Measurements from ENCODE around the gene MARVELD2.
A peak's percentile ranks its signal among the peaks of the same experiment; 100 is the strongest.

The MARVELD2 gene

DNA sequence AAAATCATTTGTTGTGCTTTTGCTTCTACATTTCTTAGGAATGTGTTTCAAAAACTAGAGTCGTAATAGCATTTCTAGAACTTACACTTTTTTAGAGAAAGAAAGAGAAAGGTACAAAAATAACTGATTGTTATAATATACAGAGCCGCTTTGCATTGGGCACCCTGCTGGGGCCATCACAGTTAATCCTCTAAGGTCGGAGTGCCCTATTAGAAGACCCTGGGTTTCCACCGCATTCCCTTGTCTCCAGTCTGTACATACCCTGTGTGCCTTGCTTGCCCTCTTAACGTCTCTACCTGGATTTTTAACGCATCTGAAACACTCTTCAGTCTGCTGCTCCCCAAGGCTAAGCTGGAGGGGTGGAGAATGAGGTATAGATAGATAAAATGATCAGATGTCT lies 1.3 kb downstream of the MARVELD2 start (continued):
- TF ChIP-seq, protein P1, sequence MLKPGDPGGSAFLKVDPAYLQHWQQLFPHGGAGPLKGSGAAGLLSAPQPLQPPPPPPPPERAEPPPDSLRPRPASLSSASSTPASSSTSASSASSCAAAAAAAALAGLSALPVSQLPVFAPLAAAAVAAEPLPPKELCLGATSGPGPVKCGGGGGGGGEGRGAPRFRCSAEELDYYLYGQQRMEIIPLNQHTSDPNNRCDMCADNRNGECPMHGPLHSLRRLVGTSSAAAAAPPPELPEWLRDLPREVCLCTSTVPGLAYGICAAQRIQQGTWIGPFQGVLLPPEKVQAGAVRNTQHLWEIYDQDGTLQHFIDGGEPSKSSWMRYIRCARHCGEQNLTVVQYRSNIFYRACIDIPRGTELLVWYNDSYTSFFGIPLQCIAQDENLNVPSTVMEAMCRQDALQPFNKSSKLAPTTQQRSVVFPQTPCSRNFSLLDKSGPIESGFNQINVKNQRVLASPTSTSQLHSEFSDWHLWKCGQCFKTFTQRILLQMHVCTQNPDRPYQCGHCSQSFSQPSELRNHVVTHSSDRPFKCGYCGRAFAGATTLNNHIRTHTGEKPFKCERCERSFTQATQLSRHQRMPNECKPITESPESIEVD (tag by site-specific recombination; IDR thresholded peaks at IDR 0.05): peak; percentile 46
- TF ChIP-seq SALL2 (tag by site-specific recombination; IDR thresholded peaks at IDR 0.05; ENCODE audit: borderline replicate concordance) (no peak), PRDM1 (tag by site-specific recombination; IDR thresholded peaks at IDR 0.05) (peak; percentile 58)

DNA sequence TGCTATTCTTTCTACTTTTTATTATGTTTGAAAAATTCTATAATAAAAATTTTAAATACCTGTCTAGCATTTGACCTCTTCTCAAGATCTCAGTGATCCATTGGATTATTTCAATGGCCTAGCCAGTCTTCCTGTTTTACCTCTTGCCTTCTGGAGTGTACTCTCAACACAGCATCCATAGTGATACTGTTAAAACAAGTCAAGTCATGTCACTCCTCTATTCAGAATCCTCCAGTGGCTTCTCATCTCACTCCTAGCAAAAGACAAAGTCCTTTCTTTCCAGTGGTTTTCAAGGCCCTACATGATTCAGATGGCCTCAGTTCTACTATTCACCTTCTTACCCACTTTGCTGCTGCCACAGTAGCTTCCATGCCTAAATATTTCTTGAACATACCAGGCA lies 1.8 kb downstream of the MARVELD2 start:
- CTCF ChIA-PET: interaction anchor here (0.5 kb wide), 1 partner anchor 74 kb away, joined by 3 read pairs; no protein-coding TSS in a partner anchor
- TF ChIP-seq ZNF223 (tag by site-specific recombination; IDR thresholded peaks at IDR 0.05) (no peak), SALL2 (tag by site-specific recombination; IDR thresholded peaks at IDR 0.05; ENCODE audit: borderline replicate concordance) (no peak), ZBTB20 (tag by site-specific recombination; IDR thresholded peaks at IDR 0.05) (no peak), ZNF404 (tag by site-specific recombination; IDR thresholded peaks at IDR 0.05) (no peak), IKZF3 (tag by site-specific recombination; IDR thresholded peaks at IDR 0.05) (no peak), RBAK (tag by site-specific recombination; IDR thresholded peaks at IDR 0.05) (no peak), MEIS1 (CRISPR knock-in tag; IDR thresholded peaks at IDR 0.05; ENCODE audit: borderline replicate concordance) (no peak), ZNF624 (tag by site-specific recombination; IDR thresholded peaks at IDR 0.05) (no peak), ZNF239 (tag by site-specific recombination; IDR thresholded peaks at IDR 0.05) (no peak), ZNF146 (tag by site-specific recombination; IDR thresholded peaks at IDR 0.05) (no peak), ZNF10 (tag by site-specific recombination; IDR thresholded peaks at IDR 0.05) (no peak)
- TF ChIP-seq, protein P2, sequence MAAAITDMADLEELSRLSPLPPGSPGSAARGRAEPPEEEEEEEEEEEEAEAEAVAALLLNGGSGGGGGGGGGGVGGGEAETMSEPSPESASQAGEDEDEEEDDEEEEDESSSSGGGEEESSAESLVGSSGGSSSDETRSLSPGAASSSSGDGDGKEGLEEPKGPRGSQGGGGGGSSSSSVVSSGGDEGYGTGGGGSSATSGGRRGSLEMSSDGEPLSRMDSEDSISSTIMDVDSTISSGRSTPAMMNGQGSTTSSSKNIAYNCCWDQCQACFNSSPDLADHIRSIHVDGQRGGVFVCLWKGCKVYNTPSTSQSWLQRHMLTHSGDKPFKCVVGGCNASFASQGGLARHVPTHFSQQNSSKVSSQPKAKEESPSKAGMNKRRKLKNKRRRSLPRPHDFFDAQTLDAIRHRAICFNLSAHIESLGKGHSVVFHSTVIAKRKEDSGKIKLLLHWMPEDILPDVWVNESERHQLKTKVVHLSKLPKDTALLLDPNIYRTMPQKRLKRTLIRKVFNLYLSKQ (tag by site-specific recombination; IDR thresholded peaks at IDR 0.05; ENCODE audit: borderline replicate concordance): no peak
- H3K4me3 ChIP-seq (ENCODE audit: low read depth, low read length): no peak overlapping the region

DNA sequence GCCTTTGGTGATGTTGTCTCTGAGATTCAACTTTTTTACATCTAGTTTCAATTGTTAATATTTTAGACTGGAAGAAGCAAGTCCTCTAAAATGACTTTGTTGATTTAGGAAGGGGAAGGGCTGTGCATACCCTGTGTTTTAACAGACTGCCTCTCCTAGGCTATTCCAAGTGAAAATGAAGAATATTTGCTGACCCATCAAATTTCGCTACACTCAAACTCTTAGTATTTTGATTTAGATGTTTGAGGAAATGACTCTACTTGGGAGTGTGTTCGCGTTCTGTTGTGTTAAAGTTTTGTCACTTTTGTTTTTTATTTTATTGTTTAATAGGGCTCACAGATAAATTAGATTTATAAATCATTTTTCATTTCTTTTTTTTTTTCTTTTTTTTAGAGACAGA lies 3.6 kb downstream of the MARVELD2 start:
- POLR2A ChIA-PET: interaction anchor here (0.6 kb wide), 1 partner anchor 24 kb away, joined by 3 read pairs; no protein-coding TSS in a partner anchor
- H3K4me3 ChIP-seq (ENCODE audit: low read depth, low read length): no peak overlapping the region
- CTCF ChIA-PET: no interaction called here
- no peaks in the 10 kb centered on the region for H3K9me3 ChIP-seq (ENCODE audit: control insufficient read depth, insufficient read depth, low read depth, low read length)
- peaks cover under 1 to 34% of the 10 kb centered on the region in 2 experiments; a peak in 2 of 3 replicates for H3K36me3 ChIP-seq (ENCODE audit: control insufficient read depth in 2 of 2, insufficient read depth in 1 of 2, low read length in 2 of 2)
- no peaks in the 10 kb centered on the region; the same call in 1 of the 2 replicates for H3K4me1 ChIP-seq (ENCODE audit: control insufficient read depth, insufficient read depth, low read length)
- TF ChIP-seq, protein P3, sequence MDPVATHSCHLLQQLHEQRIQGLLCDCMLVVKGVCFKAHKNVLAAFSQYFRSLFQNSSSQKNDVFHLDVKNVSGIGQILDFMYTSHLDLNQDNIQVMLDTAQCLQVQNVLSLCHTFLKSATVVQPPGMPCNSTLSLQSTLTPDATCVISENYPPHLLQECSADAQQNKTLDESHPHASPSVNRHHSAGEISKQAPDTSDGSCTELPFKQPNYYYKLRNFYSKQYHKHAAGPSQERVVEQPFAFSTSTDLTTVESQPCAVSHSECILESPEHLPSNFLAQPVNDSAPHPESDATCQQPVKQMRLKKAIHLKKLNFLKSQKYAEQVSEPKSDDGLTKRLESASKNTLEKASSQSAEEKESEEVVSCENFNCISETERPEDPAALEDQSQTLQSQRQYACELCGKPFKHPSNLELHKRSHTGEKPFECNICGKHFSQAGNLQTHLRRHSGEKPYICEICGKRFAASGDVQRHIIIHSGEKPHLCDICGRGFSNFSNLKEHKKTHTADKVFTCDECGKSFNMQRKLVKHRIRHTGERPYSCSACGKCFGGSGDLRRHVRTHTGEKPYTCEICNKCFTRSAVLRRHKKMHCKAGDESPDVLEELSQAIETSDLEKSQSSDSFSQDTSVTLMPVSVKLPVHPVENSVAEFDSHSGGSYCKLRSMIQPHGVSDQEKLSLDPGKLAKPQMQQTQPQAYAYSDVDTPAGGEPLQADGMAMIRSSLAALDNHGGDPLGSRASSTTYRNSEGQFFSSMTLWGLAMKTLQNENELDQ (tag by site-specific recombination; IDR thresholded peaks at IDR 0.05; ENCODE audit: low read depth): no peak
- TF ChIP-seq ZNF138 (tag by site-specific recombination; IDR thresholded peaks at IDR 0.05; ENCODE audit: borderline replicate concordance) (no peak), ZNF514 (tag by site-specific recombination; IDR thresholded peaks at IDR 0.05) (no peak), ZFP3 (tag by site-specific recombination; IDR thresholded peaks at IDR 0.05; ENCODE audit: low read depth) (no peak), ZNF521 (tag by site-specific recombination; IDR thresholded peaks at IDR 0.05) (no peak), YY1 (tag by site-specific recombination; IDR thresholded peaks at IDR 0.05) (no peak), SP7 (tag by site-specific recombination; IDR thresholded peaks at IDR 0.05) (no peak), KLF16 (tag by site-specific recombination; IDR thresholded peaks at IDR 0.05) (no peak), OSR2 (tag by site-specific recombination; IDR thresholded peaks at IDR 0.05) (no peak), ZNF654 (tag by site-specific recombination; IDR thresholded peaks at IDR 0.05; ENCODE audit: low read depth) (no peak)
- TF ChIP-seq, protein P4, sequence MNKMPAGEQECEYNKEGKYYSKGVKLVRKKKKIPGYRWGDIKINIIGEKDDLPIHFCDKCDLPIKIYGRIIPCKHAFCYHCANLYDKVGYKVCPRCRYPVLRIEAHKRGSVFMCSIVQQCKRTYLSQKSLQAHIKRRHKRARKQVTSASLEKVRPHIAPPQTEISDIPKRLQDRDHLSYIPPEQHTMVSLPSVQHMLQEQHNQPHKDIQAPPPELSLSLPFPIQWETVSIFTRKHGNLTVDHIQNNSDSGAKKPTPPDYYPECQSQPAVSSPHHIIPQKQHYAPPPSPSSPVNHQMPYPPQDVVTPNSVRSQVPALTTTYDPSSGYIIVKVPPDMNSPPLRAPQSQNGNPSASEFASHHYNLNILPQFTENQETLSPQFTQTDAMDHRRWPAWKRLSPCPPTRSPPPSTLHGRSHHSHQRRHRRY (tag by site-specific recombination; IDR thresholded peaks at IDR 0.05): no peak
- TF ChIP-seq, protein P5, sequence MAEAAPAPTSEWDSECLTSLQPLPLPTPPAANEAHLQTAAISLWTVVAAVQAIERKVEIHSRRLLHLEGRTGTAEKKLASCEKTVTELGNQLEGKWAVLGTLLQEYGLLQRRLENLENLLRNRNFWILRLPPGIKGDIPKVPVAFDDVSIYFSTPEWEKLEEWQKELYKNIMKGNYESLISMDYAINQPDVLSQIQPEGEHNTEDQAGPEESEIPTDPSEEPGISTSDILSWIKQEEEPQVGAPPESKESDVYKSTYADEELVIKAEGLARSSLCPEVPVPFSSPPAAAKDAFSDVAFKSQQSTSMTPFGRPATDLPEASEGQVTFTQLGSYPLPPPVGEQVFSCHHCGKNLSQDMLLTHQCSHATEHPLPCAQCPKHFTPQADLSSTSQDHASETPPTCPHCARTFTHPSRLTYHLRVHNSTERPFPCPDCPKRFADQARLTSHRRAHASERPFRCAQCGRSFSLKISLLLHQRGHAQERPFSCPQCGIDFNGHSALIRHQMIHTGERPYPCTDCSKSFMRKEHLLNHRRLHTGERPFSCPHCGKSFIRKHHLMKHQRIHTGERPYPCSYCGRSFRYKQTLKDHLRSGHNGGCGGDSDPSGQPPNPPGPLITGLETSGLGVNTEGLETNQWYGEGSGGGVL (tag by site-specific recombination; IDR thresholded peaks at IDR 0.05): no peak
- H3K27ac ChIP-seq (ENCODE audit: extremely low read depth, low read depth, low read length): no peak overlapping the region

More for the DNA sequence above, 1.8 kb downstream of the MARVELD2 start:
- H3K36me3 ChIP-seq (ENCODE audit: control insufficient read depth in 2 of 2, insufficient read depth in 1 of 2, low read length in 2 of 2): peaks cover 7 to 43% of the 10 kb centered on the region in 2 experiments; a peak in 2 of 3 replicates
- no peaks in the 10 kb centered on the region; the same call in 1 of the 2 replicates for H3K4me1 ChIP-seq (ENCODE audit: control insufficient read depth, insufficient read depth, low read length)
- no peaks in the 10 kb centered on the region for H3K9me3 ChIP-seq (ENCODE audit: control insufficient read depth, insufficient read depth, low read depth, low read length)
- no peak overlapping the region for H3K27ac ChIP-seq (ENCODE audit: extremely low read depth, low read depth, low read length)
- POLR2A ChIA-PET: no interaction called here

All from HEK293 (cell line).